NT2/D1 (cell line): ENCODE data around the gene MITF.
"Not testable (repeated sequence)": the region's sequence is repeated elsewhere in the genome, so short reads cannot be mapped to it uniquely, and the experiment has no call there.

ENCODE experiments used
- DNase-seq: peaks from one replicate; pipeline ENCODE4 v3.0.0-alpha.2; 2011; ENCODE audit warnings: low read depth, low spot score
- H3K27me3 ChIP-seq: 2 replicates; pipeline ENCODE4 v1.6.0; 2011; ENCODE audit warnings: mild to moderate bottlenecking; ENCODE audit not compliant: insufficient read length, insufficient read depth
- H3K36me3 ChIP-seq: 2 replicates; pipeline ENCODE4 v1.6.1; 2011; ENCODE audit warnings: mild to moderate bottlenecking, low read length, mixed read lengths; ENCODE audit not compliant: insufficient read depth, insufficient read length
- H3K4me1 ChIP-seq: 2 replicates; pipeline ENCODE4 v1.5.1; 2011; ENCODE audit not compliant: insufficient read depth, insufficient read length
- H3K4me3 ChIP-seq: 2 replicates; pipeline ENCODE4 v1.5.1; 2011; ENCODE audit warnings: low read depth; ENCODE audit not compliant: insufficient read length
- H3K9ac ChIP-seq: 2 replicates; pipeline ENCODE4 v1.6.0; 2011; ENCODE audit warnings: low read depth; ENCODE audit not compliant: insufficient read length
- H3K9me3 ChIP-seq: 2 replicates; pipeline ENCODE4 v1.5.1; 2011; ENCODE audit warnings: mild to moderate bottlenecking, low read length; ENCODE audit not compliant: insufficient read depth
- SUZ12 ChIP-seq: IDR thresholded peaks from 2 replicates; pipeline ENCODE4 v1.6.1; 2011; ENCODE audit not compliant: insufficient read length, insufficient read depth; ENCODE audit errors: extremely low read depth
- YY1 ChIP-seq: IDR thresholded peaks from 2 replicates; pipeline ENCODE4 v1.6.1; 2011; ENCODE audit not compliant: insufficient read length, insufficient read depth
- ZNF274 ChIP-seq: IDR thresholded peaks from 2 replicates; pipeline ENCODE4 v1.6.1; 2011; ENCODE audit warnings: mild to moderate bottlenecking, low read depth, low read length

Gene MITF

DNA sequence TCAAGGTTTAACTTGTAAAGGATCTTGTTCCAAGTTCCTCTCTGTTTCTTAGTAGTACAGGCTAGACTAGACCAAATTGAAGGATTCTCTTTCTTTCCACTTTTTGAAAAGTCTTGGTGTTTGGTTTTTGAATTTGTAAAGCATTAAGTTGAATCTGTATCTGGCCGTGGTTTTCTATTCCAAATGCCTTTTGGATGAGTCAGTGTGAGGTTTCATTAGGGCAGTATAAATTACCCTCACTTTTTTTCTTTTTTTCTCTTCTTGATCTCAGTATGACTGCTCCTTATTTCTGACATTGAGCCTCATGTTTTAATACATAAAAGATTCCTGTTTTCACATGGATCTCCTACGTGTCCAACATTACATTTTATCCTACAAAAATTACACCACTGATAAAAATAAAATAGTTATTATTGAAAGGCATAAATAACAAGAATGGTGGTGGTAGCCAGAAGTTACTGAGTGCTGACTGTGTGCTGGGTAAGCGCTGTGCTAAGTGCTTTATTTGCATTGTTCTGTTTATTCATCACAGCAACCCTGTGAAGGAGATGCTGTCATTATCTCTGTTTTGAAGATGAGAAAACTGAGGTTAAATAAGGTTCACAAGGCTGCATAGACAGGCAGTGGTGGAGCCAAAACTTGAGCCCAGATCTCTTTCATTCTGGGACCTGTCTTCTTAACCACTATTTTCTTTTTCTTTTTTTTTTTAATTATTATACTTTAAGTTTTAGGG, 48.3 kb downstream of the MITF start:
- Histone ChIP-seq H3K4me1 (no peaks in the 10 kb centered on the region), H3K27me3 (no peaks in the 10 kb centered on the region), H3K9ac (no peak overlapping the region), H3K4me3 (no peak overlapping the region), H3K9me3 (no peaks in the 10 kb centered on the region), H3K36me3 (no peaks in the 10 kb centered on the region)
- TF ChIP-seq SUZ12 (no peak), ZNF274 (no peak), YY1 (no peak)
- no peak for DNase-seq

GRCh38 chr3:69791106-69791505, 51.8 kb downstream of the MITF start:
- Histone ChIP-seq H3K9ac (no peak overlapping the region), H3K4me1 (no peaks in the 10 kb centered on the region), H3K36me3 (no peaks in the 10 kb centered on the region), H3K9me3 (no peaks in the 10 kb centered on the region), H3K27me3 (no peaks in the 10 kb centered on the region), H3K4me3 (no peak overlapping the region)
- DNase-seq, result no peak
- TF ChIP-seq YY1 (no peak), ZNF274 (no peak), SUZ12 (no peak)

- TF ChIP-seq SUZ12, result no peak
- no peak for TF ChIP-seq ZNF274
- TF ChIP-seq YY1, result no peak
- Histone ChIP-seq H3K27me3 (no peaks in the 10 kb centered on the region), H3K36me3 (no peaks in the 10 kb centered on the region), H3K9me3 (no peaks in the 10 kb centered on the region), H3K4me1 (no peaks in the 10 kb centered on the region), H3K9ac (no peak overlapping the region), H3K4me3 (no peak overlapping the region)
- DNase-seq, result no peak
Observed at GRCh38 chr3:69791919-69792399, 52.7 kb downstream of the MITF start.

- not testable (repeated sequence) for H3K36me3 ChIP-seq, H3K27me3 ChIP-seq, H3K9me3 ChIP-seq, H3K9ac ChIP-seq, DNase-seq, H3K4me3 ChIP-seq, H3K4me1 ChIP-seq
Observed at GRCh38 chr3:69796126-69796525, 56.9 kb downstream of the MITF start.

DNA sequence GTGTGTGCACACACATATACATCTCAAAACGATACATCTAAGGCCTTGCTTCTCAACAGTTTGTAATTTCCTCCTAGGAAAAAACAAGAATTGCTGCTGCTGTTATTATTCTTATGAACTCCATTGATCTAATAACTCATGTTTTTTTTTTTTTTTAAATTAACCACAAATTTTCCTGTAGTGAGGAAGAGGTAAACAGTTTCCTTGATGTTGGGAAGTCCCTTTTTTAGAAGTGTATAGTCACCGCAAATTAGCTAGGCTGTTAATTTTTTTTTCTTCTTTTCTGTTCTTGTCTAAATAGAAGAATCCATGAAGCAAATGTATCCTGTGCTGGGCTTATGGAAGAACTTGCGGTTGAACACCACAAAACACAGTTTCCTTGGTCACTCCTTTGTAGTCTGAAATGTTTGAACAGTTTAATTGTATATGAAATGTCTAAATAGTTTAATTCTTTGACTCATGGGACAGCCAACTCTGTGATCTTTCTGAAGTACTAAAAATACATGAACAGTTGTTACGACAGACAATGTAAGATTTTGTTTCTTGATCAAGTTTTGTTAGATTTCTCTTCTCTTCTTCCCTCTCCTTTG, 64.5 kb downstream of the MITF start:
- H3K4me1 ChIP-seq, result no peaks in the 10 kb centered on the region
- H3K4me3 ChIP-seq, result no peak overlapping the region
- no peaks in the 10 kb centered on the region for H3K9me3 ChIP-seq
- no peak for TF ChIP-seq SUZ12
- no peak for TF ChIP-seq YY1
- TF ChIP-seq ZNF274, result no peak
- H3K27me3 ChIP-seq, result no peaks in the 10 kb centered on the region
- H3K36me3 ChIP-seq, result no peaks in the 10 kb centered on the region
- H3K9ac ChIP-seq, result no peak overlapping the region
- no peak for DNase-seq

- H3K36me3 ChIP-seq, result no peaks in the 10 kb centered on the region
- H3K4me3 ChIP-seq, result no peak overlapping the region
- DNase-seq, result no peak
- no peak overlapping the region for H3K9ac ChIP-seq
- H3K4me1 ChIP-seq, result no peaks in the 10 kb centered on the region
- H3K27me3 ChIP-seq, result no peaks in the 10 kb centered on the region
- TF ChIP-seq YY1 (no peak), SUZ12 (no peak), ZNF274 (no peak)
- H3K9me3 ChIP-seq, result no peaks in the 10 kb centered on the region
Observed at GRCh38 chr3:69805491-69805890, 66.2 kb downstream of the MITF start.

DNA sequence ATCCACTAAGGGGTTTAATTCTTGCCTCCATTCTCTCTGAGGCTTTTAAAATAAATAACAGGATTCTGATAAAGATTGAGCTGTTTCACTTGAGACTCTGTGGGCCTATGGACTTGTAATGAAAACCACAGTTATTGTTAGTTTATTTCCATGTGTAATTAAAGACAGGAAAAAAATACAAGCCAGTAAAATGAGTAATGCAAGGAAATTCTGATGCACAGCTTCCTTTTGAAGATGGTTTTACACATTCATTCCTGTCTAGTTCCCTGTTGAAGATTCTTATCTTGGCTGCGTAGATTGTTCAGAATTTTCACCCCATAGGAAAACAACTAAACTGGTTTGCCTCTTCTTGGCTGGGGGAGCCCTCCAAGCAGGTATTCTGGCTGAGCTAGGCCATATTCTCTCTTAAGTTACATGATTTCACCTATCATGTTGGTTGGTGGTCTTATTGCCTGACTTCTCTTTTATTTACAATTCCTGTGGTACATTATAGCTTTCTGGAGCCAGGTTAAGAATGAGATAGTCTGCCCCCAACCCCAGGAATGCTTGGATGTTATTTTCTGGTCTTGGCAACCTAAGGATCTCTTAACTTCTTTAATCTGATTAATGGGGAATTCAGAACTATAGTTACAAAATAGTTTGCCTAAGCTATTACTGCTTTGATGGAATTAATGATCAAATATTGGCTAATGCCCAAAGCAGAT, 67.6 kb downstream of the MITF start:
- no peak for DNase-seq
- Histone ChIP-seq H3K4me3 (no peak overlapping the region), H3K36me3 (no peaks in the 10 kb centered on the region), H3K27me3 (no peaks in the 10 kb centered on the region), H3K4me1 (no peaks in the 10 kb centered on the region), H3K9ac (no peak overlapping the region), H3K9me3 (no peaks in the 10 kb centered on the region)
- TF ChIP-seq ZNF274 (no peak), SUZ12 (no peak), YY1 (no peak)
